Lower leg skin (tissue), 4 donors: ENCODE measurements around the gene HOMER2. TPM values are rescaled to one million over a fixed set of nuclear protein-coding genes. Genes with fewer than 3 reads are reported as not detected.
A peak's percentile ranks its signal among the peaks of the same experiment; 100 is the strongest.
"Not testable (repeated sequence)": the region's sequence is repeated elsewhere in the genome, so short reads cannot be mapped to it uniquely, and the experiment has no call there.

Source experiments
- DNase-seq, 2 donors: peaks; one replicate each; pipeline ENCODE4 v3.0.0-alpha.2; 2019; ENCODE audit warnings: low spot score in 2 of 2
- H3K4me3 ChIP-seq: fragments of 200-600 bp; sonication (generic); 2 replicates; pipeline ENCODE4 v1.5.1; 2017; ENCODE audit warnings: mild to moderate bottlenecking, low read depth; ENCODE audit not compliant: poor library complexity, severe bottlenecking
- POLR2A ChIP-seq, 2 donors: fragments of 450-650 bp; IDR thresholded peaks; one replicate each; pipeline ENCODE4 v1.6.1; 2016 to 2017; ENCODE audit warnings: antibody characterized with exemption in 2 of 2, mild to moderate bottlenecking in 1 of 2, moderate library complexity in 1 of 2
- WGBS, 2 donors: methylation state at CpG; one replicate each; pipeline ENCODE4 v1.1.5; 2018; 5-methylcytosine and 5-hydroxymethylcytosine counted together
- intact Hi-C: fragments of 100-400 bp; cut with DNase I; formaldehyde crosslinking; loops from one replicate; pipeline ENCODE4 v1.15.0; 2023; ENCODE audit warnings: low total_unique reads
- total RNA-seq, 4 donors: library from RNA; depleted of rRNA; stranded (reverse); fragments of >200 nt; gene quantifications; one replicate each; pipeline ENCODE4 v1.1.0, GENCODE V29; 2016
- TF ChIP-seq, protein P1 (sequence below), 3 donors: fragments of 450-650 bp; IDR thresholded peaks; one replicate each; pipeline ENCODE4 v1.5.1; 2016; ENCODE audit warnings: antibody characterized with exemption in 3 of 3, mild to moderate bottlenecking in 3 of 3, moderate library complexity in 2 of 3

HOMER2 gene
- total RNA-seq, 4 donors from 2014 or later: 88.3 to 129 (median 108) TPM

DNA sequence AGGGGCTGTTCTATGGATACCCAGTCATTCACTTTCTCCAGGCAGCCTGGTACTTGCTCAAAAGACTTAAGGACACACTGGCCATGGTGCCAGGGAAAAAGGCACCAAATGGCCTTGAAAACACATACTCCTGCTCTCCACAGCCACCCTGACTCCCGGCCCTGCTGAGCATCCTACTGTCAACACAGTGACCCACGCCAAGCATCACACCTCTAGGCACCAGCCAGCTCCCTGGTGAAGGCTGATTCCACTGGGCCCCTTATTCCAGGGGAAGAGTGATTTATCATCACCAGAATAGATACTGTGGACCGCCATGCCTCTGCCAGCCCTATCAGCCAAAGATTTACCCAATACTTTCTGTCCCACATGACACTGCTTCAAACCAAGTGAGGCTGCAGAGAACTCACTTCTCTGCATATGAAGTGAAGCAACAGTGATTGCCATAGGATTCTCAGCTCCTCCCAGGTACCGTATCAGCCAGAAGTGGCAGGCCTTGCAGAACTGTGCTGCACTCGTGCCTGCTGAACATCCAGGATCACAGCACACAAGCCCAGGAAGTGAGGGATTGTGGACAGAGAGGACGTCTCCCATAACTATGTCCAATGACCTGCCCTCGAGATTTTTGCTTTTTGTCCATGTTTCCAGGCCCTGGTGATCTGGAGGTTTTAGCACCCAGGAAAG lies 79.4 kb downstream of the HOMER2 start:
- peak in 1 of 2 donors; percentile 28 for DNase-seq
- WGBS, 2 donors: 79% methylated on average over 7 of the region's 7 CpGs
- TF ChIP-seq, protein P1, sequence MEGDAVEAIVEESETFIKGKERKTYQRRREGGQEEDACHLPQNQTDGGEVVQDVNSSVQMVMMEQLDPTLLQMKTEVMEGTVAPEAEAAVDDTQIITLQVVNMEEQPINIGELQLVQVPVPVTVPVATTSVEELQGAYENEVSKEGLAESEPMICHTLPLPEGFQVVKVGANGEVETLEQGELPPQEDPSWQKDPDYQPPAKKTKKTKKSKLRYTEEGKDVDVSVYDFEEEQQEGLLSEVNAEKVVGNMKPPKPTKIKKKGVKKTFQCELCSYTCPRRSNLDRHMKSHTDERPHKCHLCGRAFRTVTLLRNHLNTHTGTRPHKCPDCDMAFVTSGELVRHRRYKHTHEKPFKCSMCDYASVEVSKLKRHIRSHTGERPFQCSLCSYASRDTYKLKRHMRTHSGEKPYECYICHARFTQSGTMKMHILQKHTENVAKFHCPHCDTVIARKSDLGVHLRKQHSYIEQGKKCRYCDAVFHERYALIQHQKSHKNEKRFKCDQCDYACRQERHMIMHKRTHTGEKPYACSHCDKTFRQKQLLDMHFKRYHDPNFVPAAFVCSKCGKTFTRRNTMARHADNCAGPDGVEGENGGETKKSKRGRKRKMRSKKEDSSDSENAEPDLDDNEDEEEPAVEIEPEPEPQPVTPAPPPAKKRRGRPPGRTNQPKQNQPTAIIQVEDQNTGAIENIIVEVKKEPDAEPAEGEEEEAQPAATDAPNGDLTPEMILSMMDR (IDR thresholded peaks at IDR 0.05): no peak
- TF ChIP-seq POLR2A (IDR thresholded peaks at IDR 0.05): no peak
- no peak overlapping the region for H3K4me3 ChIP-seq
- intact Hi-C loops: no loop called here

DNA sequence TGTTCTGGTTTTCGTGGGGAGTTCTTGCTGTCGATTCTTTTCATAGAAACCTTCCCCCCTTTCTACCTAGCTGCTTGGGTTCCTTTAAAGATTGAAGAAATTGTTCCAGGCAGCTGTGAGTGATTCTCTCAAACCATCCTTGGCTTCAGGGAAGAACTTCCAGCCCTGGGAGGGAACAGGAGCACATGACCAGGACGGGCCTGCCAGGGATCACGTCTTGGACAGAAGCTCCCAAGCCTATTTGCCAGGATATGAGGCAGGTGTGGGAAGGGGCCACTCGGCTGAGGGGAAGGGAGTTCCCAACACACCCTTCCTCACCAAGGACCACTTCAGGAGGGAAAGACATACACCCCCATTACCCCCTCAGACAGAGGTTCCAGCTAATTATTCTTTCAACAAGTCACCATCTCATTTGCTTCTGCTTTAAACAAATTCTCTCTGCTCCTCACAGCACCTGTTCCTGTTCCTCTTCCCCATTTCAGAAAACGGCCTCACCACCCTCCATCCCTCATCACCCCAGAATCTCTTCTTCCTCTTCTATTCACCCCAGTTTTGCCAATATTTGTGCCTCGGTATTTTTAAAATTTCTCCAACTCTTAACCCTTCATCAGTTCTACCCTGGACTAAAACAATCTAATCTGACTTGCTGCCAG lies 80.6 kb downstream of the HOMER2 start:
- DNase-seq: peak in 1 of 2 donors; percentile 14
- intact Hi-C loops: no loop called here
- TF ChIP-seq POLR2A (IDR thresholded peaks at IDR 0.05): no peak
- TF ChIP-seq, protein P1 (IDR thresholded peaks at IDR 0.05): no peak
- H3K4me3 ChIP-seq: no peak overlapping the region
- WGBS, 2 donors: 70 to 83% methylated on average over 7 of the region's 7 CpGs

DNA sequence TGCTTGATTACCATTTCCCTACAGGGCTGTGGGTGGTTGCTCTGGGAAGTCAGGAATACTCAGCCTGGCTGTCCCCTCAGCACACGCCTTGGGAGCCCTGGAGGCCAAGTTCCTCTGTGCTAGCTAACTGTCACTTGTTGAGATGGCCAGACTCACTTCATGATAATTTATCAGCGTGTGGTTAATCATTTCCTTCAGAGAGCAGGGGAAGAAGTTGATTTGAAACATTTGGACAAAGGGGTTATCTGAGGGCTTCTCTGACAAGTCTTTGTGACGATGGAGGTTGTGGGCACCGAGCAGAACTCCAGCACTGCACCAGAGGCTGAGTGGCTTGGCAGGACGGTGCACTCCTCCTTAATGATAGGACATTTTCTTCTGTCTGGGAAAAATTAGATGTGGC lies 81.2 kb downstream of the HOMER2 start:
- H3K4me3 ChIP-seq: no peak overlapping the region
- intact Hi-C loops: no loop called here
- DNase-seq: peak in 1 of 2 donors; percentile 37
- TF ChIP-seq, protein P1 (IDR thresholded peaks at IDR 0.05): no peak
- TF ChIP-seq POLR2A (IDR thresholded peaks at IDR 0.05): no peak
- WGBS, 2 donors: 56 to 70% methylated on average over 5 of the region's 5 CpGs

DNA sequence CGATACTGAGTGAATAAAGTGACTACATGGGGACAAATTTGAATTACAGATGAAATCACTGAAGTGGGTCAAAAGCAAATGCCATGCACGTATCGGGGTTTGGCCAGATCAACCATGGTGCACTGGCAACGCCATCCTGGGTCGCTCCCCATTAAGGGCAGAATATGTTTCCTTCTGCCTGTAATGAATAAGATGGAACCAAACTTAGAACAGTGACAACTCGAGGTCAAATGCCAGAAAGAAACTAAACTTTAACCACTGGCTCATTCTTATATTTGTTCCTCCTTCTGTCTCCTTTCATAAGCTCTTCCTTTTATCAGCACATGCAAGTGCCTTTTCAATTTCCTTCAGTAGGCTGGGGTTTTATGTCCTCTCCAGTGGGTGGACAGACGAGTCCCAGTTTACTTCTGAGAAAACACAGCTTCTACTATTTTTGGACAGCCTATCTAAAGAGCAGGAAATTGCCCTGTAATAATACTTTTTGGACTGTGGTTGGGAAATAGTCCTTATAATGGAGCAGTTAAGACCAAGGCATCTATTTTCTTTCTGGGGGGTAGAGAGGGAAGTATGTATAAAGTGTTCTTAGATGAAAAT lies 81.7 kb downstream of the HOMER2 start:
- TF ChIP-seq, protein P1 (IDR thresholded peaks at IDR 0.05): no peak
- TF ChIP-seq POLR2A (IDR thresholded peaks at IDR 0.05): no peak
- WGBS, 2 donors: 55 to 64% methylated on average over 7 of the region's 7 CpGs
- DNase-seq: peak in 1 of 2 donors; percentile 42
- H3K4me3 ChIP-seq: no peak overlapping the region
- intact Hi-C loops: no loop called here

DNA sequence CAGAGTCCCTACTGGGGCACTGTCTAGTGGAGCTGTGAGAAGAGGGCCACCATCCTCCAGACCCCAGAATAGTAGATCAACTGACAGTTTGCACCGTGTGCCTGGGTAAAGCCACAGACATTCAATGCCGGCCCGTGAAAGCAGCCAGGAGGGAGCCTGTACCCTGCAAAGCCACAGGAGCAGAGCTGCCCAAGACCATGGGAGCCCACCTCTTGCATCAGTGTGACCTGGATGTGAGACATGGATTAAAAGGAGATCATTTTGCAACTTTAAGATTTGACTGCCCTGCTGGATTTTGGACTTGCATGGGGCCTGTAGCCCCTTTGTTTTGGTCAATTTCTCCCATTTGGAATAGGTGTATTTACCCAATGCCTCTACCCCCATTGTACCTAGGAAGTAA lies 86.5 kb downstream of the HOMER2 start:
- peak in 1 of 2 donors; percentile 62 for DNase-seq
- intact Hi-C loops: not testable (repeated sequence)

DNA sequence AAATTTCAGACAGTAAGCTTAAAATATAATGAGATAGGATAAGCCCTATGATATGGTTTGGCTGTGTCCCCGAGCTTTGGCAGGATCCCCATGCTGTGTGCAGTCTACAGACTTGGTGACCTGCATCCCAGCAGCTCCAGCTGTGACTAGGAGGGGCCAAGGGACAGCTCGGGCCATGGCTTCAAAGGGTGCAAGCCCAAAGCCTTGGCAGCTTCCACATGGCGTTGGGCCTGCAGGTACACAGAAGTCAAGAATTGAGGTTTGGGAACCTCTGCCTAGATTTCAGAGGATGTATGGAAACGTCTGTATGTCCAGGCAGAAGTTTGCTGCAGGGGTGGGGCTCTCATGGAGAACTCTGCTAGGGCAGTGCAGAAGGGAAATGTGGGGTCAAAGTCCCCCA lies 86.9 kb downstream of the HOMER2 start:
- DNase-seq: peak in 1 of 2 donors; percentile 29
- WGBS, 2 donors: 70 to 86% methylated on average over 4 of the region's 4 CpGs
- H3K4me3 ChIP-seq, intact Hi-C loops: not testable (repeated sequence)

More for the DNA sequence above, 86.5 kb downstream of the HOMER2 start:
- 92 to 100% methylated on average over 3 of the region's 3 CpGs for WGBS, 2 donors
- H3K4me3 ChIP-seq: not testable (repeated sequence)
